Jurkat, Clone E6-1 (cell line): ENCODE data around the gene CLDN9. TPM values are rescaled to one million over a fixed set of nuclear protein-coding genes. Genes with fewer than 3 reads are reported as not detected.

Experiments used
- DNase-seq: peaks from one replicate; pipeline ENCODE4 v3.0.0-alpha.2; 2011; ENCODE audit warnings: low read depth, low spot score
- H3K4me3 ChIP-seq: 2 replicates; pipeline ENCODE4 v1.5.1; 2011; ENCODE audit warnings: mild to moderate bottlenecking, low read length, control low read depth, moderate library complexity
- polyA plus RNA-seq: library from polyadenylated mRNA; unstranded; fragments of >200 nt; gene quantifications from one replicate; pipeline ENCODE4 v1.2.1, GENCODE V29; 2012; ENCODE audit warnings: missing spikeins; ENCODE audit not compliant: insufficient read length, insufficient read depth

The CLDN9 gene, protein sequence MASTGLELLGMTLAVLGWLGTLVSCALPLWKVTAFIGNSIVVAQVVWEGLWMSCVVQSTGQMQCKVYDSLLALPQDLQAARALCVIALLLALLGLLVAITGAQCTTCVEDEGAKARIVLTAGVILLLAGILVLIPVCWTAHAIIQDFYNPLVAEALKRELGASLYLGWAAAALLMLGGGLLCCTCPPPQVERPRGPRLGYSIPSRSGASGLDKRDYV
- not detected for polyA plus RNA-seq

DNA sequence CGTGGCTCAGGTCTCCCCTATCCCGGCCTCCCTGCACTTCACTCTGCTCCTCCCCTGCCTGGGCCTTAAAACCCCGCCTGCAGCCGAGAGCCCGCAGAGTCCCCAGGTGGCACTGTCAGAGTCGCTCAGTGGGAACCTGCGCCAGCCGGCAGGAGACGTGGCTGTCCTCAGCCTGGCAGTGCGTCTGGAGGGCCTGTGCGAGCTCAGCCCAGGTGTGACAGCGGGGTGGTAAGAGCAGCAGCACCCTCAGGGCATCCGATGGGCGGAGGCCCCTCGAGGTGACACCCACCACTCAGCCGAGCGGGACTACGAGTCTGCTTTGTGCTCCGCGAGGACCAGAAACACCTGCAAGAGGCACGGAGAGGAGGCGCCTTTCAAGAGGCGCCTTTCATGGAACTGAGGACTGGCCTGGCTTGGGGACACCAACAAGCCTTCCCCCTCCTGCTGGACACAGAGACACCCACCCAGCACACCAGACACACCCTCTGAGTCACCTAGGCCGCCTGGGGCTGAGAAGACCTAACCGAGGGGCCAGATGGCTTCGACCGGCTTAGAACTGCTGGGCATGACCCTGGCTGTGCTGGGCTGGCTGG is at the start of gene CLDN9:
TSS of gene CLDN9 (plus strand) at position 96 of the 593 bp plus-strand sequence. CDS start at position 536, 440 bp downstream.
- no peak for DNase-seq
- no peak within 1 kb of the TSS for H3K4me3 ChIP-seq

DNA sequence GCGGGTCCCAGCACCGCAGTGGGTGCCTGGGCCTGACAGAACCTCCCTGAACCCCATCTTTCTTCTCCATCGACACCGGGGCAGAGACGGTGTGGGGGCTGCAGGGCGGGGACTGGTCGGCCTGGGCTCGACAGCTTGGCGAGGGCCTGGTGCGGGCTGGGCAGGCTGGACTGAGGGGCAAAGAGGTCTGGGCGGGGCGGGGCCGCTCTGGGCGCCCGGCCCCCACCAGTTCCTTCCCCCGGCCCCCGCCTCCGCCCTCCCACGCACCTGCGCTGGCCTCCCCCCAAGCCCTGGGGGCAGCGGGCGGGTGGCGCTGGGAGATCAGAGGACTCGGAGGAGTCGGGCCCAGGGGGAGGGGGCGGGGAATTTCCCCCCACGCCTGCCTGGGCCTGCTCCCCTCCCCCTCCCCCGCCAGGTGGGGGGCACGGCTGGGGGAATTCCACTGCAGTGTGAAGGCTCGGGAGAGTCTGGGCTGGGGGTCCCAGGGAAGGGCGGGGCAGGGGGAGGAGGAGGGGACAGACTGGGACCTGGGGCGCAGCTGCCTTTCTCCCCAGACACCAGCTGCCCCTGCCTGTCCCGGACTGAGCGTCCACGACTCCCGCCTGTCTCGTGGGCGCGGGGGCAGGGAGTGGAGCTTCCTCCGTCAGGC is 49.5 kb upstream of the CLDN9 start:
- H3K4me3 ChIP-seq = no peak overlapping the region
- no peak for DNase-seq

DNA sequence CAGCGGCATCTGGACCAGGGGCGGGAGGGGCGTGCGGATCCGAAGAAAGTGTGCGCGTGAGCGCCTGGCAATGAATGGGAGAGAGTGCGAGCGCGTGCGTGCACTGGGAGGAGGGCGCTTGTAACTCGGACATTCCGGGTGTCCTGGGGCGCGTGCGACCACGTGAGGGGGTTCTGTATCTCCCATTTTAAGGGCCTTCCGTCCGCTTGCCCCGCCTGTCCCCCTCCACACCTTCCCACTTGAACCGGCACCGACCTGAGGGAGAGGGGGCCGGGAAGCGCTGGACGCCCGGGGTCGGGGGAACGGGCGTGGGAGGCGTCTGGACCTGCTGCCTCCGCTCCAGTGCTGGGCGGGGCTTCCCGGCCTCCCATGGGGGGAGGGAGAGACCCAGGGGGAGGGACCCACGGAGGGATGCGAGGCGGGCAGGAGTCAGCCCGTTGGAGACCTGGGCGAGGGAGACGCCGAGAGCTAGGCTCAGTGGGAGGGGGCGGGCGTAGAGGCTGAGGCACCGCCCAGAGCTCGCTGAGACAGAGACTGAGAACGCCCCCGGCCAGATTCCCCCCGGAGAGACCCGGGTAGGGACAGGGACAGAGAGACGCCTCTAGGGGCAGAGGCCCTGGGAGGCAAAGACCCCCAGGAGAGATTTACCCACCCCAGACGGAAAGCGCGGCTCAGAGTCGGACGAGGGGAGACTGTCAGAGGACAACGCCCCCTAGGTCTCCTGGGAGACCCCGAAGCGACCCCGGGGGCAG is 48.8 kb upstream of the CLDN9 start, which contains the start of gene KREMEN2:
TSS of gene KREMEN2 (plus strand) at position 553 of the 752 bp plus-strand sequence. CDS start 246 bp downstream, outside the sequence.
- H3K4me3 ChIP-seq = peak within 1 kb of the TSS; percentile 45
- DNase-seq = no peak

DNA sequence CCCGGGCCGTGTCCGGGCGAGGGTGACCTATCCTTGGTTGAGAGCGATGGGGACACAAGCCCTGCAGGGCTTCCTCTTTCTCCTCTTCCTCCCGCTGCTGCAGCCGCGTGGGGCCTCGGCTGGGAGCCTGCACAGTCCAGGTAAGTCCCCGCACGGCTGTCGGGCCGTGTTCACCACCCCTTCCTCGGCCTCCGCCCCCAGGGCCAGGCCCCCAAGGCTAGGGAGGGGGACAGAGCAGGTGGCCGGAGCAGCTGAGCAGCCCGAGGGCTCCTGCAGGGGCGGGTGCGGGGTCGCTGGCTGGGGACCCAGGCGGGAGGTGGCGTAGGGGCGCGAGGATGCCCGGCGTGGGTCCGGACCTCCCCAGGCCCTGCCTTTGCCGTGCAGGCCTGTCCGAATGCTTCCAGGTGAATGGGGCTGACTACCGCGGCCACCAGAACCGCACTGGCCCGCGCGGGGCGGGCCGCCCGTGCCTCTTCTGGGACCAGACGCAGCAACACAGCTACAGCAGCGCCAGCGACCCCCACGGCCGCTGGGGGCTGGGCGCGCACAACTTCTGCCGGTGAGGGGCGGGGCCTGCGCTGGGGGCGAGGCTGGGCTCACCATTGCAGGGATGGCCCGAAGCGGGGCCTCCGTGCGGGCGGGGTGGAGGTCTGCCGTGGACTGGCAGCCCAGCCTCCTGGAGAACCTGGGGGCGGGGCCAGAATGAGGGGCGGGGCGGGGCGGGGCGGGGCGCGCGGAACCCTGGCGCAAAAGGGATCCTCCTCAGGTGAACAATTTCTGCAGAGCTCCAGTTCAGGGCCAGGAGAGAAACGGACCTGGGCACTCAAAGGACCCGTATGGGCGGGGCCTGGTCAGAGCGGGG is 48.0 kb upstream of the CLDN9 start:
- H3K4me3 ChIP-seq = peak overlapping the region; percentile 45
- peak; percentile 63 for DNase-seq

DNA sequence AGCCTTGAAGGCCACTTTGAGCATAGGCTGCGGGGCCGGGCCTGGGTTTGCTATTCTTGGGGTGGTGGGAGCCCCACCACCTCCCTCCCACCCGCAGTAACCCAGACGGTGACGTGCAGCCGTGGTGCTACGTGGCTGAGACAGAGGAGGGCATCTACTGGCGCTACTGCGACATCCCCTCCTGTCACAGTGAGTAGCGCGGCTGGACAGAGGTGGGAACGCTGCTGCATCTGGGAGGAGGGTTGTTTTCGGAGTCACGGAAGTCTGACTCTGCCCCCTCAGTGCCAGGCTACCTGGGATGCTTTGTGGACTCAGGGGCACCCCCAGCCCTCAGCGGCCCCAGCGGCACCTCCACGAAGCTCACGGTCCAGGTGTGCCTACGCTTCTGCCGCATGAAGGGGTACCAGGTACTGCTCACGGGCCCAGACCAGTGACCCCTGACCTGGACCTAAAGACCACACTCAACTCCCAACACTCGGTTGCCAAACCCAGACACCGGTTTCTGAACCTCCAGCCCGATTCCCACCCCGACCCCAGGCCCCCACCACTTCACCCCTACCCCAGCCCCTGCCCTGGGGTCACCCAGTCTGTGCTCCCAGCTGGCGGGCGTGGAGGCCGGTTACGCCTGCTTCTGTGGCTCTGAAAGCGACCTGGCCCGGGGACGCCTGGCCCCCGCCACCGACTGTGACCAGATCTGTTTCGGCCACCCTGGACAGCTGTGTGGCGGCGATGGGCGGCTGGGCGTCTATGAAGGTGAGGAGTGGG is 46.5 kb upstream of the CLDN9 start:
- DNase-seq = no peak
- no peak overlapping the region for H3K4me3 ChIP-seq

DNA sequence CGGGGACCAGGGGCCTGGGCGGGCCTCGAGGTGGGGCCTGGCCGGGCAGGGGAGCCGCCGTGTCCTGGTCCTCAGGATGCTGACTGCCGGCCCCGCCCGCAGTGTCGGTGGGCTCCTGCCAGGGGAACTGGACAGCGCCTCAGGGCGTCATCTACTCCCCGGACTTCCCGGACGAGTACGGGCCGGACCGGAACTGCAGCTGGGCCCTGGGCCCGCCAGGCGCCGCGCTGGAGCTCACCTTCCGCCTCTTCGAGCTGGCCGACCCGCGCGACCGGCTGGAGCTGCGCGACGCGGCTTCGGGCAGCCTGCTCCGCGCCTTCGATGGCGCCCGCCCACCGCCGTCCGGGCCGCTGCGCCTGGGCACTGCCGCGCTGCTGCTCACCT is 45.9 kb upstream of the CLDN9 start:
- no peak overlapping the region for H3K4me3 ChIP-seq
- DNase-seq = no peak

DNA sequence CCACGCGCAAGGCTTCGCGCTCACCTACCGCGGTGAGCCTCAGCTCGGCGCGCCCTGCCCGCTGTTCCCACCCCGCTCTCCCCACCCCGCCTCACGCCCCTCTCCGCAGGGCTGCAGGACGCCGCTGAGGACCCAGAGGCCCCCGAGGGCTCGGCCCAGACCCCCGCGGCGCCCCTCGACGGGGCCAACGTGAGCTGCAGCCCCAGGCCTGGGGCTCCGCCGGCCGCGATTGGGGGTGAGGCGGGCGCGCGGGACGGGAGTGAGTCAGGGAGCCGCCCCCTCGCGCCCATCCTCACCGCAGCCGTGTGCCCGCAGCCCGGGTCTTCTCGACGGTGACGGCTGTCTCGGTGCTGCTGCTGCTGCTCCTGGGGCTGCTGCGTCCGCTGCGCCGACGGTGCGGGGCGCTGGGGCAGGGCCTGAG is 45.5 kb upstream of the CLDN9 start:
- no peak overlapping the region for H3K4me3 ChIP-seq
- DNase-seq = no peak

DNA sequence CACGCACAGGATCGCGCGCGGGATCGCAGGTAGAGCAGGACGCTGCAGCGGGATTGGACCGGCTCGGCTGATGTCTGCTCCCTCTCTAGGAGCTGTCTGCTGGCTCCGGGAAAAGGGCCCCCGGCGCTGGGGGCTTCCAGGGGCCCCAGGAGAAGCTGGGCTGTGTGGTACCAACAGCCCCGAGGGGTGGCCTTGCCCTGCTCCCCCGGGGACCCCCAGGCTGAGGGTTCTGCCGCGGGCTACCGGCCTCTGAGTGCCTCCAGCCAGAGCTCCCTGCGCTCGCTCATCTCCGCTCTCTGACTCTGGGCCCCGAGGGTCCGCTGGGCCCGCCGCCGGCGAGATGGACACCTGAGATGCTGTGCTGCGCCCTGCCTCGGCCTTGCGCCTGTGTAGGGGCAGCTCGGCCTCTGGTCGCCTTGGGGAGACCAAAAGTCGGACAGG is 45.0 kb upstream of the CLDN9 start:
- H3K4me3 ChIP-seq = no peak overlapping the region

DNA sequence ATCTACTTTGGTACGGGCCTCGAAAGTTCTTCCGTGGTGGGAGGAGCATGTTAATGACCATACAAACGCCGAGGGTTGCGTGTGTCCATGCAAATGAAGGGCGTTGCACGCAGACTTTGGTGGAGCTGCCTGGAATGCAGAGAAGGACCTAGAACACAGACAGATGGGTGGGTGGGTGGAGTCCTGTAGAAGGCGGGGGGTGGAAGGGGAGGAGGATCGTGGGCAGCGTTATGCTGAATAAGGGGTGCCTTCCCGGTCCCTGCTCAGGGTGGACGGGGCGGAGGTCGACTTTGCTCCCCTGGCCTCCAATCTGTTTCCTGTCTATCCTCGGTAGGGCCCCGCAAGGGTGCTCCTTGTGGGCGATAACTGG is 44.4 kb upstream of the CLDN9 start:
- DNase-seq = no peak
- peak overlapping the region; percentile 70 for H3K4me3 ChIP-seq

More for the DNA sequence above, 45.0 kb upstream of the CLDN9 start:
- DNase-seq = no peak

DNA sequence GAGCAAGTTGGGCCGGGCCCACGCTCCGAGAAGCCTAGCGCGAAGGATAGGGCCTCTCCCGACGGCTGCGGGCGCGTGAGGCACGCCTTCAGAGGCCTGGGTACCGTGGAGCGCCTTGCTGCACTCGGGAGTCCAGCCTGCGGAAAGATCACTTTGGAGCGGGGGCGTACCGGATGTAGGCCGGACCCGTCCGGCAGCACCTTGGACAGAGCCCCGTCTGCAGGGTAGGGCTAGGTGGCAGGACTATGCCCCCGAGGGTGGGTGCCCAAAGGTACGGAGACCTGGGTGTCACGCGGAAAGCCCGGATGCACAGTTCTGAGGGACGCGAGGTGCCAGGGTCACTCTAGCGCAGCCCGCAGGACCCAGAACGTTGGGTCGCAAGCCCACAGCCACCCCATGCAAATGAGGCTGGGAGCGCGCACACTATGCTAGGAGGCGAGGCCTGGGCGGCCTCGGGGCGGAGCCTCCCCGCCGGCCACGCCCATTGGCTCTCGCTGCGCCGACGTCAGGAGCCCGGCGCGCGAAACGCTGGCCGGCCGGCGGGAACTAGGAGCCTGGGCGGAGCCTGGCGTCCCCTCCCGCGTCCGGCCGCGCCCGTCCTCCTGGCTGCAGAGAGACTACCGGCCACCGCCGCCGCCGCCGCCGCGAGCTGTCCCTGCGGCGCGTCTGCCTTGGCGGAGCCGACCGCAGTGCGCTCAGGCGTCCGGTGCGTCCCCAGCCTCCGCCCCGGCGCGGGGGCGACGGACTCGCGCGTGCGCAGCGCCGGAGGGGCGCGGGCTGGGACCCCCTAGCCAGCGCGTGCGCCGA is 43.8 kb upstream of the CLDN9 start, which contains the start of gene PAQR4:
TSS of gene PAQR4 (plus strand) at position 611 of the 807 bp plus-strand sequence. CDS start 327 bp downstream, outside the sequence.
- H3K4me3 ChIP-seq = peak within 1 kb of the TSS; percentile 70
- peak; percentile 71 for DNase-seq

DNA sequence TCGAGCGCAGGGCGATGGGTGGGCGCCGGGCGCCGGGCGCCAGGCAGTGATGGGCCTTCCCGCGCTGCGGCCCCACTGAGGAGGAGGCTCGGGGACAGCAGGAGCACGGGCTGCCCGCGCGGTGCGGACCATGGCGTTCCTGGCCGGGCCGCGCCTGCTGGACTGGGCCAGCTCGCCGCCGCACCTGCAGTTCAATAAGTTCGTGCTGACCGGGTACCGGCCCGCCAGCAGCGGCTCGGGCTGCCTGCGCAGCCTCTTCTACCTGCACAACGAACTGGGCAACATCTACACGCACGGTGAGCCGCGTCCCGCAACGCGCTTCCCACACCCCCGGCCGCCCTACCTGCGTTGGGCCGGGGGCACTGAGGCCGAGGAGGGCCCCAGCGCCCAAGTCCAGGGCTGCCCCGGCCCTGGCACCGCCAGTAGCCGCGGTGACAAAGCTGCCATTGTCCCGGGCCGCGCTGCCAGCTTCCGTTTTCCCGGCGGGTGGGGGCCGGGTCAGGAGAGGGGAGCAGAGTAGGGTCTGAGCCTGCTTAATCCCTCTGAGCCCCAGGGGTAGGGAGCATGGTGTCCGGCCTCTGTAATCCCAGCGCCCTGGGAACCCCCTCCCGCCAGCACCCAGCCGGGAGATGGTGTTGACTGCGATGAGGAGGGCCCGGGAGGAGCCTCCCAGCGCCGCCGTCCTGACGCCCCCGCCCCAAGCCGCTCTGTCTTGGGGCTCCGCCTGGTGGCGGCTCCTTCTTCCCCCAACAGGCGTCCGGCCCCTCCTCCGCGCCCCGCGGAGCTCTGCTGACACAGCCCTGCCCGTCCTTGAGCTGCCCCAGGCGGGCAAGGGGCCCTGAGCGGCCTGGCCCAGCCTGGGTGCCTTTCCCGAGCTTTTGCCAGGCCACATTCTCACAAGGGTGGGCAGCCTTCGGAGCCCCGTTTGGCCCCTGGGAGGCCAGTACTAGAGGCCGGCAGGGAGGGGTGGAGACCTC is 42.9 kb upstream of the CLDN9 start:
- H3K4me3 ChIP-seq = peak overlapping the region; percentile 70
- DNase-seq = peak; percentile 70

DNA sequence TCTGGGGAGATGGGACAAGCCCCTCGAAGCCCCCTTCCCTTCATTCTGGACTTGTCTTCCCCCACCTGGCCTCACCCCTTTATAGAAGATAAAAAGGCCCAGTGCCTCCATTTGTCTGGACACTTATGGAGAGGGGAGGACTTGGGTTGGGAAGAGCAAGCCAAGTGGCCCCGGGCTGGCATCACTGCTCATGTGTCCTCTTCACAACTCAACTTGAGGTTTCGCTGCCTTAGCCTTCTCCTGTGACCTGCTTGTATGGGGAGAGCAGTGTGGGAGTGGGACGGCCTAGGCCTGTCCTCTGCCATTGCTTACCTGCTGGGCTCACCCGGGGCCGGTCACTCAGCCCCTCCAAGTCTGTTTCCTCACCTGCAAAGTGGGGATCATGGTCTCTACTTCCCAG is 42.2 kb upstream of the CLDN9 start:
- peak overlapping the region; percentile 70 for H3K4me3 ChIP-seq
- DNase-seq = no peak

DNA sequence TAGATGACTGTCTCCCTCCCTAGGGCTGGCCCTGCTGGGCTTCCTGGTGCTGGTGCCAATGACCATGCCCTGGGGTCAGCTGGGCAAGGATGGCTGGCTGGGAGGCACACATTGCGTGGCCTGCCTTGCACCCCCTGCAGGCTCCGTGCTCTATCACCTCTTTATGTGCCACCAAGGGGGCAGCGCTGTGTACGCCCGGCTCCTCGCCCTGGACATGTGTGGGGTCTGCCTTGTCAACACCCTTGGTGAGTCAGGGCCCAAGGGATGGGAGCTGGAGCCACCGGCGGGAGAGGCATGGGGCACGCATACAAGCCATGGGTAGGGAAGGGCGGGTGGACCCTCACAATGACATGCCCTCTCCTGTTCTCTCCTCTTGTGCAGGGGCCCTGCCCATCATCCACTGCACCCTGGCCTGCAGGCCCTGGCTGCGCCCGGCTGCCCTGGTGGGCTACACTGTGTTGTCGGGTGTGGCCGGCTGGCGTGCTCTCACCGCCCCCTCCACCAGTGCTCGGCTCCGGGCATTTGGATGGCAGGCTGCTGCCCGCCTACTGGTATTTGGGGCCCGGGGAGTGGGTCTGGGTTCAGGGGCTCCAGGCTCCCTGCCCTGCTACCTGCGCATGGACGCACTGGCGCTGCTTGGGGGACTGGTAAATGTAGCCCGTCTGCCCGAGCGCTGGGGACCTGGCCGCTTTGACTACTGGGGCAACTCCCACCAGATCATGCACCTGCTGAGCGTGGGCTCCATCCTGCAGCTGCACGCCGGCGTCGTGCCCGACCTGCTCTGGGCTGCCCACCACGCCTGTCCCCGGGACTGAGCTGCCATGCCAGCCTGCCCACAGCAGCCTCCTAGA is 41.4 kb upstream of the CLDN9 start:
- no peak overlapping the region for H3K4me3 ChIP-seq
- no peak for DNase-seq

DNA sequence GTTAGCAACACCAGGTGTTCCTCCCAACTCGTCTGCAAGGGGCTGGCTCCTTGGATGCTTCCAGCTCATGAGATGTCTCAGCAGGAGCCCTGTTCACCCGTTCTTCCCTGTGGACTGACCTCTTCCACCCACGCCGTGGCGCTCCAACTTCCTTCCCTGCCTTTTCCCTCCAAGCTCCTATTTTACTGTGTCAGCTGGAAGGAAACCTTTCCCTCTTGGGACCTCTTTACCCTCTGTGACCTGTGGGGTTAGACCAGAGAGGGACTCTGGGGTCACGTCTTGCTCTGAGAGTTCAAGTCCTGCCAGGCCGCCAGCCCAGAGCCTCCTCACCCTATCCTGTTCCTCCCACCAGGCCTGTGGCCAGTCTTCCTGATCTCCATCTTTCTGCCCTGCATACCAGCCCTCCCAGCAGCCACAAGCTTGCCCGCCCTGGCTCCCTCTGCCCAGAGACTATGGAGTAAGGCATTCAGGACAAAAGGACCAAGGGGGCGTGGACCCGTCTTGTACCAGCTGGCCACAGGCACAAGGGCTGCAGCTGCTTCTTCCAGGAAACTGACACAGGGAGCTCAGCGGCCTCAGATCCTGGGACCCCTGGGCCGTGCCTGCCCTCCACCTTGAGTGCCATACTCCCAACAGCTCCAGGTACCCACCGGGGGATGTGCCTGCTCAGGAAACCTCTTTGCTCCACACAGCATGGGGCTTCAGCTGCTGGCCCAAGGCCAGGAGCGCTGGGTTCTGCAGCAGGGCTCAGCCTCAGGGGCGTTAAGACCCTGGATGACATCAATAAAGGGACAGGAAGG is 40.5 kb upstream of the CLDN9 start:
- DNase-seq = no peak
- no peak overlapping the region for H3K4me3 ChIP-seq
